GM18867 (cell line): ENCODE data around the gene APLF.
"Not testable (repeated sequence)": the region's sequence is repeated elsewhere in the genome, so short reads cannot be mapped to it uniquely, and the experiment has no call there.

Source experiments
- ATAC-seq: cut with Tn5 transposase; IDR thresholded peaks from one replicate; pipeline ENCODE4 v1.9.1; 2021; ENCODE audit warnings: mild to moderate bottlenecking, moderate library complexity; ENCODE audit not compliant: unreplicated experiment

Gene APLF

DNA sequence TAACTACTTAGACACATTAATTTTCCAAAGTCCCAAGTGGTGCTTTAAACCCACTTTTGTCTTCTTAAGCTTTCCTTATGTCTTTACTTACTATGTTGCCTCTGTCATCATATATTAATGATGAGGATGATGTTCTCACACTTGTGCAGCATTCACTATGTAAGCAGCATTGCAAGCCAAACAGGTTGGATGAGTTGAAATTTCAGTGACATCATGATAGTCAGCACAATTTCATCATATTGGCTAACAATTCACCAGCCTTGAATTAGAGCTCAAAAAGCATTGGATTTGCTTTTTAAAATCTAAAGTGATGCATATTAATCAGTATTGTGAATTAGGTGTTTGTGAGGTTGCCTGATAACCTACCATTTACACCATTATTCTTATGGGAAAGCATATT, 7.7 kb downstream of the APLF start:
- ATAC-seq: no peak

DNA sequence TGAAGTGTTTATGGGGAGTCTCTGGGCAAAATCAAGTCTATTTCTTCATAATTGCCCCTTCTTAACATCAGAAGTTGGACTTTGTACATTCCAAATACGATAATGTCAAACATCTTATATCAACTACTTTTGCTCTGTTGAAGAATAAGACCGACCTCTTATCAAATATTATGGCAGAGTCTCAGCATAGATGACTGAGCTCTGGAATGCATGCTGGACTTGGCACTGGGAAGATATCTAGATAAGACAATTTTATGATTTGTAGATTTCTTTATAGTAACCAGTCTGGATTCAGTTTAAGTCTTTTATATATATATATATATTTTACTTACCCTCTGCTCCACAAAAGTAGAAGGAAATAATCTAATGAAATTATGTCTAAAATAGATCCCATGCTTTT, 8.2 kb downstream of the APLF start:
- ATAC-seq: no peak

DNA sequence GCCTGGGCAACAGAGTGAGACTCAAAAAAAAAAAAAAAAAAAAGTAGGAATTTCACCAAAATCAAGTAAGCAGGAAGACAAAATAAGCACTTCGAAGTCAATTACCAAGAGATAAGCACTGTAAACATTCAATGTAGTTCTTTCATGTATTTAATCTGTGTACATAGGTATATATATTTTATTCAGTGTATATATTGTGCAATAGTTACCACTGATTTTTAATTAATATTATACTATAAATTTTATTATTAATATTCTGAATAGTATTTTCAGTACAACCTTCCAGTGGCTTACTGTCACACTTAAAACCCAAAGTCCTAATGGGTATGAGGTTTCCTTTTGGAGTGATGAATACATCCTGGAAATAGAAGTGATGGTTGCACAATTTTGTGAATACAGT, 9.1 kb downstream of the APLF start:
- ATAC-seq: no peak

DNA sequence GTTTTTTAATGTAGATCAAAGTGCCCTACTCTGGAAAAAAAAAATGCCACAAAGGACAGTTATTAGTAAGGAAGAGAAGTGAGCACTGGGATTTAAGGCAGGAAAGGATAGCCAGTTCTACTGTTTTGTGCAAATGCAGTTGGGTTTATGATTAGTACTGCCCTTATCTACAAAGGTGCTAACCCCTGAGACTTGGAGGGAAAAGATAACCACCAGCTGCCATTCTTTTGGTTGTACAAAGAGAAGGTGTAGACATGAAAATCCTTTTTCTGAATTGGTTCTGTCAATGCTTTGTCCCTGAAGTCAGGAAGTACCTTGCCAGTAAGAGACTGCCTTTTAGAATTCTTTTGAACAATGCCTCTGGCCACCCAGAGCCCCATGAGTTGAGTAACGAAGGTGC, 11.3 kb downstream of the APLF start:
- ATAC-seq: no peak

DNA sequence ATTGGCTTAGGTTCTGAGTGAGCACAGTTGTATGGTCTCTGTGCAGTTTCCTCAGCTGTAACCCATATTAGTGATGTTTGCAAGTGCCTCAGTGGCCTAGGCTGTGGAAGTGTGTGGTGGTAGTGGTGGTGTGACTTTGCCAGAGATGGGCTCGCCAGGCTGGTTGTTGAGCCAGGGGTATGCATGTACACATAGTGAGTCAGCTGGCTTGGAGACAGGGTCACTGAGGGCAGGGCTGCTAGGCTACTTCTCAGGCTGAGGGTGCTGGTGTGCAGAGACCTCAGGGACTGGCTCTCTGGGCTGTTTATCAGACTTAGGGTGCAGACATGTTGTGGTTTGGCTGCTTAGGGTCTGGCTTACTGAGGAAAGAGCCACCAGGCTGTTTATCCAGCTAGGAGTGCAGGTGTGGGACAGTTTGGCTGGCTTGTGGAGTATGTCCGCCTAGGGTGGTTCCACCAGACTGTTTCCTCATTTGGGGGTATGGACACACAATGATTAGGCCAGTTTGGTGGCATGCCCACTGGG, 15.0 kb downstream of the APLF start:
- ATAC-seq: no peak

DNA sequence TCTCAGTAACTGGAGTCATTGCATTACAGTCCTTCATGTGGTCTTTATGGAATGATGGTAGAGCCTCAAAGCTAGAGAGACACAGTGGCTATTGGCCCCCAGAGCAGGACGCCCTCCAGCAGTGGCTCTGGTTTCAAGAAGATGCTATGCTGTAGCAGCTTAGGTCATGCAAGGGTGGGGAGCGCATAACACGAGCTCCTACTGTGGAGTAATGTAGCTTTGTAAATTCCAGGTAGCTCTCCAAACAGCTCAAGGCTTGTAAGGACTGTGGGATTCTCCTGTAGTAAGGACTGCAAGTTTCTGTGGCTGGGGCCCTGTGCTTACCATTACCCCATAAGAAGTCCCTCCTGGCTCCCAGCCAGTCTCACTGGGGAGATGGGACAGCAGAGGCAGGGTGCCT, 15.6 kb downstream of the APLF start:
- no peak for ATAC-seq

DNA sequence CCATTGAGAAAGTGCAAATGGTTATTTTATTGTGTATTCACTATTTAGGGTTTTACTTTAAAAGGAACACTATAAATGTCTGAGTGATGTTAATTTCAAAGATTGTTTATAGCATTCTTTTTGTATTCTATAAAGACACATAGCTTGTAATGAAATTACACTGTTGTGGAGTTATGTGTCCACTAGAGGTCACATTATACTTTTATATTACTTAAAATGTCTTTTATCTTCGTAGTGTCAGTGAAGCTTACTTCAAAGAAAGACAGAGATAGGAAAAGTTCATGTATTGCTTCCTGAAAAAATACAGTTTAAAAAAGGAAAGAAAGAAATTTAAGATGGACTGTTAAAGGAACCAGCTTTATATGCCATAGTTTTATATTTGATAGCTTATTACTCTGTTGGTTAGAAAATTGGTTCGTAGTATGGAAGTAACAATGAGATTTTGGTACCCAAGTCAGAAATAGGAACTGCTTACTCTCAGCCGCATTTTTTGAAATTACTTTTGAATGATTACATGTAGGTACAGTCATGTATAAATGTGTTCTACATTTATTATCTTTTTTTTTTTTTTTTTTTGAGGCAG, 20.5 kb downstream of the APLF start:
- ATAC-seq: no peak

DNA sequence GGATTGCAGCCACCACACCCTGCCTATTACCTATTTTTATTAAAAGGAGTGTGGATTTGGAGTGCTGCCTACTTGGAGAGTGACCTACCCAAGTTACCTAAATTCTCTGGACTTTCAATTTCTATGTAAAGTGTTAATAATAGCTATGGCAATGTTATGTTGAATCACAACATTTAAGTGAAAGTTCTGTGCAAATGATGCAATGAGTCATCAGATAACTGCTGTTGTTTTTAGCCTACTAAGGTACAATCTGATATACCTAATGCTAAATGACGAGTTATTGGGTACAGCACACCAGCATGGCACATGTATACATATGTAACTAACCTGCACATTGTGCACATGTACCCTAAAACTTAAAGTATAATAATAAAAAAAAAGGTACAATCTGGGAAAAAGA, 21.2 kb downstream of the APLF start:
- not testable (repeated sequence) for ATAC-seq

DNA sequence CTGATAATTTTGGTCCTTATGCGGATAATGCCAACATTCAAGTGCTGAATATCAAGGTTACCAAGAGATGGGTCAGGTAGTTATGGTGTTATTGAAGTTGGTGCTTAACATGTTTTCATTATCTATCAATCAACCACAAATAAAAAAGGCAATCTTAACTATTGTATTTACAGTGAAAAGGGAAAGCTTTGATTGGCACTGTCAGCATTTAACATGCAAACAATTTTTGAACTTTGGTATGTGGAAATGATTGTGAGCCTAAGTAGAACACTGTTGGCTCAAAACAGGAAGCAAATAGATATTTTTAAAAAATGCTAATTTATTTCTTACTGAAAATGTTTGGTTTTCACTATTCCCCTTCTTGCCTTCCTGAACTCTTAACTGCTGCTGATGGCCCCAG, 21.9 kb downstream of the APLF start:
- ATAC-seq: no peak

DNA sequence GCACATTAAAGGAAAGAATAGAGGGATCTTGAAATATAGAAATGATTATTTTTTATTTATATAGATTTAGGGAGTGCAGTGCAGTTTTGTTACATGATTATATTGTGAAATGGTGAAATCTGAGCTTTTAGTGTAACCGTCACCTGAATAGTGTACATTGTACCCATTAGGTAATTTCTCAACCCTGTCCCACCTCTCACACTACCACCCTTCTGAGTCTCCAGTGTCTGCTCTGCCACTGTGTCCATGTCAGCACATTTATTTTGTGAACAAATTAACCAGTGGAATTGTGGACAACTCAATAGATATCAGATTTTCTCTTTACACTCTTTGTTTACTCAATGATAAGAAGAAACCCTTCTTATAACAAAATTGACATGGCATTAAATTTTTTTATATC, 24.2 kb downstream of the APLF start:
- ATAC-seq: no peak

DNA sequence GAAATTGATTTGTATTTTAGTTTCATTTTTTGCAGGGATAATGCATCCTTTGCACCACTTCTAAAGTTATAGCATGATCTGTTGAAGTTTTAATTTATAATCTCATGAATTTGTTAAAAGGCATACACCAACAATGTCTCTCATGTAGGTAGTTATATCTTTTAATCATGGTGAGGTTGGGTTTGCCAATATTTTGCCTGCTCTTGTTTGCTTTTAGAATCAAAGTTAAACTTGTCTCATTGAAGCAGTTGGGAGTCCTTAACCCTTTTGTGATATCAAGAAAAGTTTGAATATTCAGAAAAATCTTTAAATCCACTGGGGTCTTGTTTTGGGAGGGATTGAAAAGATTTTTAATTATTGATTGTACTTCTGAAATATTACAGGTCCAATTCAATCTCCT, 31.7 kb downstream of the APLF start:
- ATAC-seq: no peak

DNA sequence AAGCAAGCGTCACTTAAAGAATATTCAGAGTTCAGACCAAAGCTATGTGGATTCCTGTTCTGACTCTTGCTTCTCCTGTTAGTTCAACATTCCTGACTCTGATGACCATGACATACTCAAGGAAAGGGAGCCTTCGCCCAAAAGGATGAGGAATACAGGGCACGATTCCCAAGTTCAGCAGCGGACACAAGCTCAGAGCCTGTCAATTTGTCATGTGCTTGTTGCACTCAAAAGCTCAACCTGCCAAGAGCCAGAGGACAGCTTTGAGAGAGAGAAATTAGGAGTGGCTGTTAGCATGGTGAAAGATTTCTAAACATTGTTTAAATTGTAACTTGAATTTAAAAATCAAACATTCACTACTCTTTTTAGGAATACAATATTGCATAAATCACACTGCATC, 33.3 kb downstream of the APLF start:
- no peak for ATAC-seq

DNA sequence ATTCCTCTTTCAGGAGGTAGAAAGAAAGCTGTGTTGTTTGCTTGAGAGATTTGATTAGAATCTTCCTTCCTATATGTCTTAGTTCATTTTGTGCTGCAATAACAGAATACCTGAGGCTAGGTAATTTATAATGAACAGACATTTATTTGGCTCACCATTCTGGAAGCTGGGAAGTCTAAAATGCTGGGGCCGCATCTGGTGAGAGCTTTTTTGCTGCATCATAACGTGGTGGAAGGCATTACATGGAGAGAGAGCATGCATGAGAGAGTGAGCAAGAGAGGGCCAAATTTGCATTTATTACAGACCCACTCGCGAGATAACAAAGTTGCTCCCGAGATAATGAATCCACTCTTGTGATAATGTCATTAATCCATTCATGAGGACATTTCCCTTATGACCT, 34.4 kb downstream of the APLF start:
- no peak for ATAC-seq

DNA sequence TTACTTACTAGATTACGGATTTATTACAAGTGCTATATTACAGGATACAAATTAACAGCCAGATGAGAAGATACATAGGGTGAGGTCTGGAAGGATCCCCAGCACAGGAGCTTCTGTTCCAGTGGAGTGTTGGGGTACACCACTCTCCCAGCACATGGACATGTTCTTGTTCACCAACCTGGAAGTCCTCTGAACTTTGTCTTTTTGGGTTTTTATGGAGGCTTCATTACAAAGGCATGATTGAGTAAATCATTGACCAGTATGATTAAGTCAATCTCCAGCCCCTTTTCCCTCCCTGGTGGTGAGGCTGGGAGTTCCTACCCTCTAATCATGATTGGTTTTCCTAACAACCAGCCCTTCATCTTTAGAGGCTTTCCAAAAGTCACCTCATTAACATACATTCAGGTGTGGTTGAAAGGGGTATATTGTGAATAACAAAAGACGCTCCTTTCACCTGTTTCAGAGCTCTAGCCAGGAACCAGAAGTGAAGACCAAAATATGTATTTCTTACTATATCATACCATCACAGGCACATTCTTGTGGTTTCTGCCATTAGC, 38.3 kb downstream of the APLF start:
- no peak for ATAC-seq

DNA sequence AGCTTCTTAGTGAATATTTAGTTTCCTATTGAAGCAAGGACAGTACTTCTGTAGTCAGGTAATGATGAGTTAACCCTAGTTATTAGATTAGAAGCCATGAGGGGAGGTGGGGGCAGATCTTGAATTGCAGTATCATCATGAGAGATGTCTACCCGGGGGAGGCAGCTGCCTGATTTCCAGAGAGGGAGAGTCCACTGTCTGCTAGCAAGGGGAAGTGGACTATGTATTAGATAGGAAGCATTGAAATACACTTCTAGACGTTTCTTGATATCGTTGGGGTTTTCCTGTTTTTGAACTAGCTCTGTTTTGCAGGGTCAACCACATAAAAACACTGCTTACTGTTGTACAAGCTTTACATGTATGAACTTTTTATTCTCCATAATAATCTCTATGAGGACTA, 38.8 kb downstream of the APLF start:
- no peak for ATAC-seq

DNA sequence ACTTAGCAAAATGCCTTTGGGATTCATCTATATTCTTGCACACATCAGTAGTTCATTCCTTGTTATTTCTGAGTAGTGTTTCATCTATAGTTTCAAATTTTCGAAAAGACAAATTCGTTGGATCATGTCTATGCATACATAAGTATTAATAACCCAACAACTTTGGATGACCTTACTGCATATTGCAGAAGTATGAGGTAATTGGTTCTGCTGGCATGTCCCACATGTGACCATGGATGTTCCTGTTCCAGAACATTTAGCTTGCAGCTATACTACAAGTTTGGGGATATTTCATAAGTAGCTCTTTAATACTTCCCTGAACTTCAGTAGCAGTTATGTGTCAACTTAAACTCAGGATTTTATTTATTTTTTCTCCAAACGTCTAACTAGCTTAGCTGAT, 44.9 kb downstream of the APLF start:
- no peak for ATAC-seq

DNA sequence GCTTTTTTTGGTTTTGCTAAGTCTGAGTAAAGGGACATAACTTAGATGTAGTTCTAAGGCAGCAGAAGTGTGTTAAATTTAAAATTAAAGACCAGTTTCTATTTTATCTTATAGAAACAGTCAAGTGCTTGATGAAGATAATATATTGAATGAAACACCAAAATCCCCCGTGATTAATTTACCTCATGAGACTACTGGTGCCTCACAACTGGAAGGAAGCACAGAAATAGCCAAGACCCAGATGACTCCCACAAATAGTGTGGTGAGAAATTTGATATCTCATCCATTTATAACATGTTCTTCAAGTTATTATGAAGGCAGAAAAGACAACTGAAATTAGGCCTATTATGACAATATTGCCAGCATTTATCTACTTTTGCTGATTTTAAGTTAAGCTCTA, 45.6 kb downstream of the APLF start:
- no peak for ATAC-seq

DNA sequence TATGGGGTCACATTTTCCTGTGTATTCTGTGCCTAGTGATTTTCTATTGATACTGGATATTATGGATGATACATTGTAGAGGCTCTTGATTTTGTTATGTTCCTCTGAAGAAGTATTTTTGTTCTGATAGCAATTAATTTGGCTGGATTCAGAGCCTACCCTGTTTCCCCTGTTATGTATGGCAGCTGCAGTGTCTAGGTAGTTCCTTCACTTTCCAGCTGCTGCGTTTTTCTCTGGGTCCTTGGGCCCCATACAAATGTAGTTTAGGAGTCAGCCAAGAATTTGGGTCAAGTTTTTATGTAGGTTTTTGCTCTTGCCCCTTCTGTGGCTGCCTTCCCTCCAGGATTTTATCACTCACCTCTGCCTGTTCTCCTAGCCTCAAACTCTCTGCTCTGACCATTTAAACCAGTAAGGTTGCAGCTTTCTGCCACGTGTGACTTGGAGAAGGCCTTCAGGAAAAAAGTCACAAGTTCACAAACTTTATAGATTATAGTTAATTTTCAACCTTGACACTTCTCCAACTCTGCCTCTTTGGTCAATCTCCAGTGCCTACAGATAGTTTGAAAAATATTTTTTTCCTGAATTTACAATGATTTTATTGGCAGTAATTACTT, 47.0 kb downstream of the APLF start:
- no peak for ATAC-seq

DNA sequence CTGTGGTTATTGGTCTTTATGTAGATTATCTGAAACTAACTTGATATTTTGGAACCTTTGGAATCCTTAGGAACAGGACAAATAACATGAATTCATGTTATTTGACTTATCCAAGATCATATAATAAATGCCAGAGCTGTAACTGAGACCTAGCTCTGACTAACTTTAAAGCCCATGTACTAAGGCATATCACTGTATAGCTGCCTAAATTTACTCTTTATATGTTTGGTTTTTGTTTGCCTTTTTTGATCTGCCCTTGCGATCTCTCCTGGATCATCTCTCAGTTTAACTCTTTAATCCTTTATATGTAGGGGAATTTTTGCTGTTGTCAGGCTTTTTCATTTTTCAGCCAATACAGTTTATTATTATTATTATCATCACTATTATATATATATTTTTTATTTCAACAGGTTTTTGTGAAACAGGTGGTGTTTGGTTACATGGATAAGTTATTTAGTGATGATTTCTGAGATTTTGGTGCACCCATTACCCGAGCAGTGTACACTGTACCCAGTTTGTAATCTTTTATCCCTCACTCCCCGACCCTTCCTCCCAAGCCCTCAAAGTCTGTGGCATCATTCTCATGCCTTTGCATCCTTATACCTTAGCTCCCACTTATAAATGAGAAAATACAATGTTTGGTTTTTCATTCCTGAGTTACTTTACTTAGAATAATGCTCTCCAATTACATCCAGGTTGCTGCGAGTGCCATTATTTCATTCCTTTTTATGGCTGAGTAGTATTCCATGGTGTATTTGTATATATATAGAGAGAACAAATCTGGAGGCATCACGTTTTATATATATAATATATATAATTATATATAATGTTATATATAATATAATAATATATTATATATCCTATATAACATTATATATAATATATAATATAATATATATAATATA, 48.9 kb downstream of the APLF start:
- no peak for ATAC-seq

DNA sequence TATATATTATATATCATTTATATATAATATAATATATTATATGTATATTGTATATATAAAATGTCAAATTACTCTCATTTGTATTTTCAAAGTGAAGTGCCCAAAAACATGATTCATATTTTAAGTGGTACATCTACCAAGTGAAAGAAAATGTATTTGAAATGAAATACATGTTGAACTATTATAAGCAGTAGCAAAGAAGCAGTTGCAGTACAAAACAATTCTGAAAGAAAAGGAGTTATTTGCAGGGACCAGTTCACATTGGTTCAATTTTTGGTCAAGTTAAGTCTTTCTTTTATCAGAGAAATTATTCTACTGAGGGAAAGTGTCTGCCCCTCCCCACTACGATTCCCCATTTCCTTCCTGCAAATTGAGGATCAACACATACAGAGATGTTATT, 51.9 kb downstream of the APLF start:
- ATAC-seq: no peak

DNA sequence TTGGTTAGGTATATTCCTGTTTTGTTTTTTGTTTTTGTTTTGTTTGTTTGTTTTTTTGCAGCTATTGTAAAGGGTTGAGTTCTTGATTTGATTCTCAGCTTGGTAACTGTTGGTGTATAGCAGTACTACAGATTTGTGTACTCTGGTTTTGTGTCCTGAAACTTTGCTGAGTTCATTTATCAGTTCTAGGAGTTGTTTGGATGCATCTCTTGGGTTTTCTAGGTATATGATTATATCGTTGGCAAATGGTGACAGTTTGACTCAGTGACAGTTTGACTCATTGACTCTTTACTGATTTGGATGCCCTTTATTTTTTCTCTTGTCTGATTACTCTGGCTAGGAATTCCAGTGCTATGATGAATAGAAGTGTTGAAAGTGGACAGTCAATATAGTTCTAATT, 53.7 kb downstream of the APLF start:
- no peak for ATAC-seq

DNA sequence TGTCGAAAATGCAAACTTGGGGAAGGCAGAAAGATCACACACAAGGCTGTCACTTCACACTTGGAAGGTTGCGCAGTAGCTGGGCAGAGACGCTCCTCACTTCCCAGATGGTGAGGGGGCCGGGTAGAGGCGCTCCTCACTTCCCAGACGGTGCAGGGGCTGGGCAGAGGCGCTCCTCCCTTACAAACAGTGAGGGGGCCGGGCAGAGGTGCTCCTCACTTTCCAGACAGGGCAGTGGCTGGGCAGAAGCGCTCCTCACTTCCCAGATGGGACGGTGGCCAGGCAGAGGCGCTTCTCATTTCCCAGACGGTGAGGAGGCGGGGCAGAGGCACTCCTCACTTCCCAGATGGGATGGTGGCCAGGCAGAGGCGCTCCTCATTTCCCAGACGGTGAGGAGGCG, 59.6 kb downstream of the APLF start:
- ATAC-seq: not testable (repeated sequence)
